Vagina (tissue), 2 donors: ENCODE measurements around the gene SH3RF2.

Experiments used
- CTCF ChIP-seq, 3 experiments: fragments of 450-650 bp in 2 of 3; fragments of 200-600 bp in 1 of 3; sonication (generic) in 1 of 3; IDR thresholded peaks; one replicate each; pipeline ENCODE4 v1.5.1; 2017 to 2019; ENCODE audit warnings: antibody characterized with exemption in 3 of 3, mild to moderate bottlenecking in 2 of 3, moderate library complexity in 2 of 3
- POLR2A ChIP-seq, 2 donors: fragments of 450-650 bp; IDR thresholded peaks; one replicate each; pipeline ENCODE4 v1.6.1; 2017; ENCODE audit warnings: antibody characterized with exemption in 2 of 2, mild to moderate bottlenecking in 2 of 2, moderate library complexity in 2 of 2
- POLR2AphosphoS5 ChIP-seq, 2 donors: sonication (generic); formaldehyde crosslinking; IDR thresholded peaks; one replicate each; pipeline ENCODE4 v1.9.0; 2017; ENCODE audit warnings: antibody characterized with exemption in 2 of 2, mild to moderate bottlenecking in 2 of 2, low read depth in 1 of 2; ENCODE audit not compliant: insufficient read depth in 1 of 2

GRCh38 chr5:146072595-146072994 lies 136.2 kb downstream of the SH3RF2 start:
- TF ChIP-seq CTCF (IDR thresholded peaks at IDR 0.05) (no peak), POLR2AphosphoS5 (IDR thresholded peaks at IDR 0.05; ENCODE audit: insufficient read depth in 1 of 2, low read depth in 1 of 2) (no peak), POLR2A (IDR thresholded peaks at IDR 0.05) (no peak)
